Measurements from ENCODE around the gene RHOG.

DNA sequence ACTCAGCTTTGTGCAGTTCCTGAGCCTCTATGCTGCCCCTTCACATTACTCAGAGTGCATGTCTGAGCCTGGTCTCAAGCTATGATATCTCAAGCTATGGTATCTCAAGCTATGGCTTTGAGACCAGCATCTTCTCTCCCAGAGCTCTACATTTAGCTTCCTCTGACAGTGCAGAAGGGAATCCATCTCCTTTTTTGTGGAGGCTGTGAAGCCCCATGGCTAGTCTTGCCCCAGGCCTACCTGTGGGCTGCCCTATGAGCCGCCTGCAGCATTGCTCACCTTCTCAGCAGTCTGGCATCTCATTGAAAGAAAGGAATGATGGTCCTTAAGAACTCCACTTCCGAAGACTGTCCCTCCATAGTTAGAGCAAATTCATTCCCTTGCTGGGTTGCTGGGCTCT is 19.8 kb downstream of the RHOG start:
- TF ChIP-seq, protein P1, sequence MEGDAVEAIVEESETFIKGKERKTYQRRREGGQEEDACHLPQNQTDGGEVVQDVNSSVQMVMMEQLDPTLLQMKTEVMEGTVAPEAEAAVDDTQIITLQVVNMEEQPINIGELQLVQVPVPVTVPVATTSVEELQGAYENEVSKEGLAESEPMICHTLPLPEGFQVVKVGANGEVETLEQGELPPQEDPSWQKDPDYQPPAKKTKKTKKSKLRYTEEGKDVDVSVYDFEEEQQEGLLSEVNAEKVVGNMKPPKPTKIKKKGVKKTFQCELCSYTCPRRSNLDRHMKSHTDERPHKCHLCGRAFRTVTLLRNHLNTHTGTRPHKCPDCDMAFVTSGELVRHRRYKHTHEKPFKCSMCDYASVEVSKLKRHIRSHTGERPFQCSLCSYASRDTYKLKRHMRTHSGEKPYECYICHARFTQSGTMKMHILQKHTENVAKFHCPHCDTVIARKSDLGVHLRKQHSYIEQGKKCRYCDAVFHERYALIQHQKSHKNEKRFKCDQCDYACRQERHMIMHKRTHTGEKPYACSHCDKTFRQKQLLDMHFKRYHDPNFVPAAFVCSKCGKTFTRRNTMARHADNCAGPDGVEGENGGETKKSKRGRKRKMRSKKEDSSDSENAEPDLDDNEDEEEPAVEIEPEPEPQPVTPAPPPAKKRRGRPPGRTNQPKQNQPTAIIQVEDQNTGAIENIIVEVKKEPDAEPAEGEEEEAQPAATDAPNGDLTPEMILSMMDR (IDR thresholded peaks at IDR 0.05; ENCODE audit: poor library complexity) = no peak
- no peak for TF ChIP-seq EZH2 (IDR thresholded peaks at IDR 0.05; ENCODE audit: borderline replicate concordance)
